Sigmoid colon (tissue), 4 donors: ENCODE measurements around the gene CFP.

Source experiments
- EP300 ChIP-seq, 4 donors: sonication (generic); formaldehyde crosslinking; IDR thresholded peaks; one replicate each; pipeline ENCODE4 v1.6.1; 2017; ENCODE audit warnings: antibody characterized with exemption in 4 of 4
- POLR2A ChIP-seq, 2 donors: fragments of 450-650 bp; IDR thresholded peaks; one replicate each; pipeline ENCODE4 v1.6.1; 2016; ENCODE audit warnings: antibody characterized with exemption in 2 of 2, mild to moderate bottlenecking in 2 of 2, moderate library complexity in 2 of 2
- POLR2AphosphoS5 ChIP-seq, 4 donors: sonication (generic); formaldehyde crosslinking; IDR thresholded peaks; one replicate each; pipeline ENCODE4 v1.6.1; 2017; ENCODE audit warnings: antibody characterized with exemption in 4 of 4
- TF ChIP-seq, protein P1 (sequence below), 4 experiments: fragments of 450-650 bp in 3 of 4; fragments of 200-600 bp in 1 of 4; IDR thresholded peaks; one replicate each; pipeline ENCODE4 v1.5.1; 2016 to 2019; ENCODE audit warnings: antibody characterized with exemption in 4 of 4, mild to moderate bottlenecking in 3 of 4, moderate library complexity in 2 of 4

DNA sequence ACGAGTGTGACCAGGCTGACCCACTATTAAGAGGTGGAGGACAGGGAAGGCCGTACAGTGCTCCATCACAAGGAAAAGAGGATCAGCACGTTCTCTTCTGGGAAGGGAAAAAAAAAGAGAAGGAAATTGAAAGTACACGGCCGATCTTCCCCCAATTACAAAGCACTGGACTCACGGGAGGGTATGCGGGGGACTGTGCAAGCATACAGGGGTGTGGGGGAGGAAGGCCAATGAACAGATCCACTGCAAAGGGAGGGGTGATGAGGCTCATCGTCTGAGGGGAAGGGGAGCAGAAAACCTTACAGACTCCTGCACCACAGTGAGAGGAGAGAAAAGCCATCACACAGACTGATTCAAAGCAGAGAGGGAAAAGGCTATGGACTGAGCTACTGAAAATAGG, 19.5 kb upstream of the CFP start:
- TF ChIP-seq POLR2A (IDR thresholded peaks at IDR 0.05) (no peak), POLR2AphosphoS5 (IDR thresholded peaks at IDR 0.05) (no peak), EP300 (IDR thresholded peaks at IDR 0.05) (no peak)
- TF ChIP-seq, protein P1, sequence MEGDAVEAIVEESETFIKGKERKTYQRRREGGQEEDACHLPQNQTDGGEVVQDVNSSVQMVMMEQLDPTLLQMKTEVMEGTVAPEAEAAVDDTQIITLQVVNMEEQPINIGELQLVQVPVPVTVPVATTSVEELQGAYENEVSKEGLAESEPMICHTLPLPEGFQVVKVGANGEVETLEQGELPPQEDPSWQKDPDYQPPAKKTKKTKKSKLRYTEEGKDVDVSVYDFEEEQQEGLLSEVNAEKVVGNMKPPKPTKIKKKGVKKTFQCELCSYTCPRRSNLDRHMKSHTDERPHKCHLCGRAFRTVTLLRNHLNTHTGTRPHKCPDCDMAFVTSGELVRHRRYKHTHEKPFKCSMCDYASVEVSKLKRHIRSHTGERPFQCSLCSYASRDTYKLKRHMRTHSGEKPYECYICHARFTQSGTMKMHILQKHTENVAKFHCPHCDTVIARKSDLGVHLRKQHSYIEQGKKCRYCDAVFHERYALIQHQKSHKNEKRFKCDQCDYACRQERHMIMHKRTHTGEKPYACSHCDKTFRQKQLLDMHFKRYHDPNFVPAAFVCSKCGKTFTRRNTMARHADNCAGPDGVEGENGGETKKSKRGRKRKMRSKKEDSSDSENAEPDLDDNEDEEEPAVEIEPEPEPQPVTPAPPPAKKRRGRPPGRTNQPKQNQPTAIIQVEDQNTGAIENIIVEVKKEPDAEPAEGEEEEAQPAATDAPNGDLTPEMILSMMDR (IDR thresholded peaks at IDR 0.05), result no peak
